HG03378 (cell line): ENCODE results near the gene AFF1.
A peak's percentile ranks its signal among the peaks of the same experiment; 100 is the strongest.

ENCODE experiments used
- ATAC-seq: cut with Tn5 transposase; IDR thresholded peaks from one replicate; pipeline ENCODE4 v1.9.1; 2021; ENCODE audit warnings: mild to moderate bottlenecking, moderate library complexity; ENCODE audit not compliant: unreplicated experiment

The AFF1 gene

GRCh38 chr4:86947501-86948120, 12.8 kb downstream of the AFF1 start:
- peak; percentile 38 for ATAC-seq

- no peak for ATAC-seq
Observed at GRCh38 chr4:86948276-86948675, 13.5 kb downstream of the AFF1 start.

- no peak for ATAC-seq
Observed at GRCh38 chr4:86950831-86951525, 16.2 kb downstream of the AFF1 start.

GRCh38 chr4:86955888-86956451, 21.2 kb downstream of the AFF1 start:
- no peak for ATAC-seq

- ATAC-seq, result peak; percentile 38
Observed at GRCh38 chr4:86957215-86957614, 22.4 kb downstream of the AFF1 start.

- no peak for ATAC-seq
Observed at GRCh38 chr4:86959588-86960500, 25.0 kb downstream of the AFF1 start.

GRCh38 chr4:86960557-86960961, 25.7 kb downstream of the AFF1 start:
- ATAC-seq, result no peak

GRCh38 chr4:86961116-86961515, 26.3 kb downstream of the AFF1 start:
- ATAC-seq, result no peak

- peak; percentile 94 for ATAC-seq
Observed at GRCh38 chr4:86961605-86962295, 26.9 kb downstream of the AFF1 start.

- ATAC-seq, result no peak
Observed at GRCh38 chr4:86963697-86964096, 28.9 kb downstream of the AFF1 start.

GRCh38 chr4:86965019-86965976, 30.5 kb downstream of the AFF1 start:
- peak; percentile 55 for ATAC-seq

GRCh38 chr4:86967073-86967472, 32.3 kb downstream of the AFF1 start:
- ATAC-seq, result no peak

- no peak for ATAC-seq
Observed at GRCh38 chr4:86967798-86968197, 33.0 kb downstream of the AFF1 start.

- ATAC-seq, result no peak
Observed at GRCh38 chr4:86968547-86968946, 33.7 kb downstream of the AFF1 start.

GRCh38 chr4:86970447-86971354, 35.9 kb downstream of the AFF1 start:
- ATAC-seq, result no peak

GRCh38 chr4:86971355-86971683, 36.5 kb downstream of the AFF1 start:
- no peak for ATAC-seq

- ATAC-seq, result no peak
Observed at GRCh38 chr4:86972997-86973396, 38.2 kb downstream of the AFF1 start.

- no peak for ATAC-seq
Observed at GRCh38 chr4:86973668-86974067, 38.9 kb downstream of the AFF1 start.

GRCh38 chr4:86974551-86974994, 39.8 kb downstream of the AFF1 start:
- ATAC-seq, result no peak
